ENCODE measurements around the gene IGLON5.

The IGLON5 gene

DNA sequence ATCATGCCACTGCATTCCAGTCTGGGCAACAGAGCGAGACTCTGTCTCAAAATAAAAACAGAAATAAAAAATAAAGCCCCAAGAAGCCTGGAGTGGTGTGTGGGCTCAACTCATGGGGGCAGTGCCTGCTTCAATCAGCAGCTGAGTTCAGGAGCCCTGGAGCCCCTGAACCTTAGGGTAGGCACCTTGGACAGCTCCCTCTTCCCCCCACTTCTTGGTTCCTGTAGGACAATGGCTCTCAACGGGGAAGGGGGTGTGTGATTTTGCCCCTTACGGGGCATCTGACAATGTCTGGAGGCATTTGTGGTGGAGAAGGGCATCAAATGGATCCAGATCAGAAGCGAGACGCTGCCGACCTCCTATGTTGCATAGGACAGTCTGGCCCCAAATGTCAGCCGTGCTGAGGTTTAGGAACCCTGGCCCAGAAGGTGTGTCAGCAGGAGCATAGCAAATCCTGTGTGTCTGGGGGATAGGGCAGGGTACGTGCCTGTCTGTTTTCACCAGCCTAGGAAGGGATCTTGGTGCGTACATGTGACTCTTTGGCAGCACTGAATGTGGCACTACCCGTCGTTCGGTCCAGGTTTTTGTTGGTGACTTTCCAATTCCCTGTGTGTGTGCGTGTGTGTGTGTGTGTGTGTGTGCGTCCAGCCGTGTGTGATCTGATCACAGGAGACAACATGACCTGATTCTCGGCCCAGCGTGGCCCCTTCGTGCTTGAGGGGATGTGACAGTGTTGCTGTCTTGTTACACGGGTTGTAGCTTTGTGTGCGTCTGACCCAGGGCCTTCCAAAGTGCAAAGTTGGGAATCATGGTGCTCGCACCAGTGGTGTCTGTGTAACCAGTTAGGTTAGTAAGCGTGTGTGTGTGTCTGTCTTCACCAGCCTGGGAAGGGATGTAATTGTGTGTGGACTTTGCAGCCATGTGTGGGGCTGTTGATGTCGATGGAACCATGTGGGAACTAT lies 7.5 kb downstream of the IGLON5 start:
- no peaks in the 10 kb centered on the region for H3K4me1 ChIP-seq (ENCODE audit: control insufficient read depth, insufficient read depth, low read length)
- no peak overlapping the region for H3K4me3 ChIP-seq (ENCODE audit: low read length)
- no peak for DNase-seq (ENCODE audit: low read depth)
- H3K36me3 ChIP-seq (ENCODE audit: control insufficient read depth, insufficient read depth, low read length, severe bottlenecking) = no peaks in the 10 kb centered on the region
- no peaks in the 10 kb centered on the region for H3K9me3 ChIP-seq (ENCODE audit: control insufficient read depth, low read length)
- peaks cover 17% of the 10 kb centered on the region for H3K27me3 ChIP-seq (replicated peaks; ENCODE audit: control insufficient read depth, insufficient read depth, low read length)
- H3K9ac ChIP-seq (ENCODE audit: low read length) = no peak overlapping the region

DNA sequence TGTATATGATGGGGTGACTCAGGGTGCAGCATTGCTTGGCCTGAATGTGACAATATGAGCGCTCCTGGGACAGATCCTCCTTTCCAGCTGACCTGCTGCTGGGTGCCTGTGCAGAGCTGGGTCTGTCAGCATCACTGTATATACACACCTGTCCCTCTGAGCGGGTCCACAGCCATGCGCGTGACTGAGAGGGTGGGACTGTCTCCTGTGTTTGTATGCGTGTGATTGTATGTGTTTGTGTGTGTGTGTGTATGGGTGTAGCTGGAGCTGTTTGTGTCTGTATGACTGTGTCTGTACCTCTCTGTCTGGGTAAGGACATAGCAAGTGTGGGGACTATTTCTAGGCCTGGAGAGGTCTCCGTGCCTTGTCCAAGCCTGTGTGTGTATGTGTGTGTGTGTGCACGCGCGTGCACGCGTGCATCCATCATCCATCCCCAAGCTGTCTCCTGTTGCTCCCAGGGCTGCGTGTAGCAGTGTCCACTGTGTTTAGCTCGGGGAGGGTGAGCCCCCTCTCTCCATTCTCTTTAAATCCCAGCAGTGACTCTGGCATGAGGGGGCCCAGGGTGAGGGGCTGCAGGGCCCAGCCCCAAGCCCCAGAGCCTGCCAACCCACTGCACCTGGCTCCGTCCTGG lies 8.3 kb downstream of the IGLON5 start:
- DNase-seq (ENCODE audit: low read depth) = no peak
- H3K9me3 ChIP-seq (ENCODE audit: control insufficient read depth, low read length) = no peaks in the 10 kb centered on the region
- no peaks in the 10 kb centered on the region for H3K36me3 ChIP-seq (ENCODE audit: control insufficient read depth, insufficient read depth, low read length, severe bottlenecking)
- no peak overlapping the region for H3K9ac ChIP-seq (ENCODE audit: low read length)
- no peak overlapping the region for H3K4me3 ChIP-seq (ENCODE audit: low read length)
- peaks cover 2% of the 10 kb centered on the region for H3K4me1 ChIP-seq (ENCODE audit: control insufficient read depth, insufficient read depth, low read length)
- H3K27me3 ChIP-seq (replicated peaks; ENCODE audit: control insufficient read depth, insufficient read depth, low read length) = peaks cover 22% of the 10 kb centered on the region

DNA sequence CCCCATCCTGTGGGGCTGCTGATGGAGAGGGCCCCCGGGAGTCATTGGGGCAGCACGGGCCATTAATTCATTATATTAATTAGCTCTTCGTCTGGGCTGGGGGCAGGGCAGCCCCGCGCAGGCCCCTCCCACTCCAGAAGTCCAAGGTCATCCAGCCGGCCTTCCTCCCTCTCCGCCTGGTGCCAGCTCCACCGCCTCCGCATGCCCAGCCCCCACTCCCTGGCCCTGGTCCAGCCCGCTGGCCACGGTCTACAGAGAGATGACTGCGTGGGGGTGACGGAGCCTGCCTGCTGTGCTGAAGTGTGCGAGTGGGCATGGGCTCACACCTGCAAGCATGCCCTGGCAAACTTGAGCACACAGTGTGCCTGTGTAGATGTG lies 8.8 kb downstream of the IGLON5 start:
- no peak for DNase-seq (ENCODE audit: low read depth)
- Histone ChIP-seq H3K36me3 (ENCODE audit: control insufficient read depth, insufficient read depth, low read length, severe bottlenecking) (no peaks in the 10 kb centered on the region), H3K4me1 (ENCODE audit: control insufficient read depth, insufficient read depth, low read length) (peaks cover 2% of the 10 kb centered on the region), H3K27me3 (replicated peaks; ENCODE audit: control insufficient read depth, insufficient read depth, low read length) (peaks cover 22% of the 10 kb centered on the region), H3K9ac (ENCODE audit: low read length) (no peak overlapping the region), H3K9me3 (ENCODE audit: control insufficient read depth, low read length) (no peaks in the 10 kb centered on the region), H3K4me3 (ENCODE audit: low read length) (no peak overlapping the region)

DNA sequence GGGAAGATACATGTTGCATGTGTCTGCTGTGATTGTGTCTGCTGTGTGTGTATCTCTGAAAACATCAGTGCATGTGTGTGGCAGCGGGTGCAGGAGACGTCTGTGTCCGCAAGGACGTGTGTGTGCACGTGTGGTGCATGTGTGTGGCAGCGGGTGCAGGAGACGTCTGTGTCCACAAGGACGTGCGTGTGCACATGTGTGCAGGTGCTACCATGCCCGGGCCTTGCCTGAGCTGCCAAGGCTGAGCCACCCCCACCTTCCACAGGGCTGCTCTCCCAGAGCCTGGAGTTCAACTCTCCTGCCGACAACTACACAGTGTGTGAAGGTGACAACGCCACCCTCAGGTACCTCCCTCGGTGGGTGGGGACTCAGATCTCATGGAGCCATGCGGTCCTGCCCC lies 10.4 kb downstream of the IGLON5 start:
- Histone ChIP-seq H3K27me3 (replicated peaks; ENCODE audit: control insufficient read depth, insufficient read depth, low read length) (peaks cover 31% of the 10 kb centered on the region), H3K4me3 (ENCODE audit: low read length) (no peak overlapping the region), H3K4me1 (ENCODE audit: control insufficient read depth, insufficient read depth, low read length) (peaks cover 2% of the 10 kb centered on the region), H3K9ac (ENCODE audit: low read length) (no peak overlapping the region), H3K9me3 (ENCODE audit: control insufficient read depth, low read length) (no peaks in the 10 kb centered on the region), H3K36me3 (ENCODE audit: control insufficient read depth, insufficient read depth, low read length, severe bottlenecking) (no peaks in the 10 kb centered on the region)
- DNase-seq (ENCODE audit: low read depth) = no peak

DNA sequence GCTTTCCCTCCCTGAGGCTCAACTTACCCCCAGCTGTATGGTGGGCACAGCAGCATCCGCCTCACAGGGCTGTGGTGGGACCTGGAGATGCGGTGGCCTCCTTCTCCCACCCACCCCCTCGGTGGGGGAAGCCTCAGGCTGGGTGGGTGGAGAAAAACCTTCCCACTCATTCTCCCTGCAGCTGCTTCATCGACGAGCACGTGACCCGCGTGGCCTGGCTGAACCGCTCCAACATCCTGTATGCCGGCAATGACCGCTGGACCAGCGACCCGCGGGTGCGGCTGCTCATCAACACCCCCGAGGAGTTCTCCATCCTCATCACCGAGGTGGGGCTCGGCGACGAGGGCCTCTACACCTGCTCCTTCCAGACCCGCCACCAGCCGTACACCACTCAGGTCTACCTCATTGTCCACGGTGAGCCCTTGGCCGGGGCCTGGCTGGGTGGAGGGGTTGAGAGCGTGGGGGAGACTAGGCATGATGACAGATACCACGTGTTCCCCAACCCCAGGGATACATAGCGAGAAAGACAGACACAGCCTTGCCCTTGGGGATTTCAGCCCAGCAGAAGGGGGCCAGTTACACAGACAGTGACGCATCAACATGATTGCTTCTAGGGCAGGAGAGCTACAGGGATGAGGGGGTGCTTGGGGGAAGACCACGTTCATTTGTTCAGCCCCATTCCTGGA lies 12.2 kb downstream of the IGLON5 start:
- H3K27me3 ChIP-seq (replicated peaks; ENCODE audit: control insufficient read depth, insufficient read depth, low read length) = peaks cover 40% of the 10 kb centered on the region
- no peaks in the 10 kb centered on the region for H3K36me3 ChIP-seq (ENCODE audit: control insufficient read depth, insufficient read depth, low read length, severe bottlenecking)
- H3K4me1 ChIP-seq (ENCODE audit: control insufficient read depth, insufficient read depth, low read length) = peaks cover 2% of the 10 kb centered on the region
- H3K9me3 ChIP-seq (ENCODE audit: control insufficient read depth, low read length) = no peaks in the 10 kb centered on the region
- no peak overlapping the region for H3K9ac ChIP-seq (ENCODE audit: low read length)
- no peak for DNase-seq (ENCODE audit: low read depth)
- H3K4me3 ChIP-seq (ENCODE audit: low read length) = no peak overlapping the region

DNA sequence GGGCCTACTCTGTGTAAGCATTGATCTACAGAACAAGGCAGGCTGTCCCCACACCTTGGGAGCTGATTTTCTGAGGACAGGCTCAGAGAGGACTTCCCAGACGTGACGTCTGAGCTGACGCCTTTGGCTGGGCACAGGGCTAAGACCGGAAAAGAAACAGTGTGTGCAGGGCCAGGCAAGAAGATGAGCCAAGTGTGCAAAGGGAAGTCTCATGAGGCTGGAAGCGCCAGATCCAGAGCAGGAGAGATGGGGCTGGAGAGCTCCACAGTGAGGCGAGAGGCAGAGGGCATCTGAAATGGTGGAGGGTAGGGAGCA lies 12.7 kb downstream of the IGLON5 start:
- Histone ChIP-seq H3K36me3 (ENCODE audit: control insufficient read depth, insufficient read depth, low read length, severe bottlenecking) (no peaks in the 10 kb centered on the region), H3K27me3 (replicated peaks; ENCODE audit: control insufficient read depth, insufficient read depth, low read length) (peaks cover 42% of the 10 kb centered on the region), H3K9ac (ENCODE audit: low read length) (no peak overlapping the region), H3K9me3 (ENCODE audit: control insufficient read depth, low read length) (no peaks in the 10 kb centered on the region), H3K4me1 (ENCODE audit: control insufficient read depth, insufficient read depth, low read length) (peaks cover 2% of the 10 kb centered on the region), H3K4me3 (ENCODE audit: low read length) (no peak overlapping the region)
- no peak for DNase-seq (ENCODE audit: low read depth)

DNA sequence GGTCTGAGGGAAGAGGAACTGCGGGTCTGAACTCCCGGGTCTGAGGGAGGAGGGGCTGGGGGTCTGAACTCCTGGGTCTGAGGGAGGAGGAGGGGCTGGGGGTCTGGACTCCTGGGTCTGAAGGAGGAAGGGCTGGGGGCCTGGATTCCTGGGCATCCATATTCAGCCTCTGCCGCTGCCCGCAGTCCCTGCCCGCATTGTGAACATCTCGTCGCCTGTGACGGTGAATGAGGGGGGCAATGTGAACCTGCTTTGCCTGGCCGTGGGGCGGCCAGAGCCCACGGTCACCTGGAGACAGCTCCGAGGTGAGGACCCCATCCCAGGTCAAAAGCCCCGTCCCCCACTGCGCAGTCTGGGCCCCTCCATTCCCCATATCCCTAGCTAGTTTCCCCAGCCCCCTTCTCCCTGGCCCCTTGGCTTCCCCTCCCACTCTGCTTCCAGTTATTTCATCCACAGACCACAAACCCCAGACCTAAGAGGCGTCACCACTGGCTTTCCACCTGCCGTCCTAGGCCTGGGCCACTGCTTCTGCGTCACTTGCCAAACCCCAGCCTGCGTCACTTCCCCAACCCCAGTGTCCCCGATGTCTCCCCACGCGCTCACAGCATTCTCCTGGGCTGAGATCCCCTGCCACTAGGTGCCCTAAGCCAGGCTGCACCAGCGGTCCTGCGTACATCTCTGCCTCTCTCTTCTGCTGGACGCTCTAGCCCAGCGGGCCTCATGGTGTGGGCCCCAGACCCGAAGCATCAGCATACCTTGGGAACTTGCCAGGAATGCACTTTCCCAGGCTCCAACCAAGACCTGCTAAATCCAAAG lies 13.9 kb downstream of the IGLON5 start:
- Histone ChIP-seq H3K4me3 (ENCODE audit: low read length) (no peak overlapping the region), H3K36me3 (ENCODE audit: control insufficient read depth, insufficient read depth, low read length, severe bottlenecking) (no peaks in the 10 kb centered on the region)
- DNase-seq (ENCODE audit: low read depth) = no peak

DNA sequence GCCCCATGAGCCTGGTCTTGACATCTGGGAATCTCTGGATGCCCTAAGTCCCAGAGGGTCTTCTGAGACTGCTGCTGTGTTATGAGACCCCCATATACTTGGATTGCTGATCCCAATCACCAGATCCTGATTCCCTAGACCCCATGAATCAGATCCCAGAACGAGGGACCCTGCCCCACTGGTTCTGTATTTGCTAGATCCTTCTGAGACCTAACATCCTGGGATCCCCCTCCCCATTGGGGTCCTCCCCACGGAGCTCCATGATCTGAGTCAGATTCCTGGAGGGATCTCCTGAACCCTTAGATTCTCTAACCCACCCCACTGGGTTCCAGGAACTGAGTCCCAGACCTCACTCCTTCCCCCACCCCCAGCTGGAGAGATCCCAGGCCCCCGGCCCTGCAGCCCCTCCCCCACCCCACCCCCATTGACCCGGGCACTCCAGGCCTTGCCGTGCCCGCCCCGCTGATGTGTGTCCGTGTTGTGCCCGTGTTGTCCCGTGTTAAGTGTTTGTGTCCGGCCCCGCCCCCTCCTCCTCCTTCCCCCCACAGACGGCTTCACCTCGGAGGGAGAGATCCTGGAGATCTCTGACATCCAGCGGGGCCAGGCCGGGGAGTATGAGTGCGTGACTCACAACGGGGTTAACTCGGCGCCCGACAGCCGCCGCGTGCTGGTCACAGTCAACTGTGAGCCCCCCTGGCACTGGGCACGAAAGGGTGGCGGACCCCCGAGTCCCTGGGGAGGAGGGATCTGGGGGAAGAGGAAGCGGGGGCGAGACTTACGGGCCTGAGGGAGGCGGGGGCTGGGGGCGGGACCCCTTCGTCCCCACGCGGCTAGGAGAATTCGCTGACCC lies 15.0 kb downstream of the IGLON5 start:
- Histone ChIP-seq H3K36me3 (ENCODE audit: control insufficient read depth, insufficient read depth, low read length, severe bottlenecking) (no peaks in the 10 kb centered on the region), H3K9ac (ENCODE audit: low read length) (no peak overlapping the region), H3K9me3 (ENCODE audit: control insufficient read depth, low read length) (peaks cover 4% of the 10 kb centered on the region), H3K27me3 (replicated peaks; ENCODE audit: control insufficient read depth, insufficient read depth, low read length) (peaks cover 41% of the 10 kb centered on the region), H3K4me1 (ENCODE audit: control insufficient read depth, insufficient read depth, low read length) (peaks cover 2% of the 10 kb centered on the region), H3K4me3 (ENCODE audit: low read length) (no peak overlapping the region)
- DNase-seq (ENCODE audit: low read depth) = no peak

More for the DNA sequence above, 13.9 kb downstream of the IGLON5 start:
- peaks cover 2% of the 10 kb centered on the region for H3K4me1 ChIP-seq (ENCODE audit: control insufficient read depth, insufficient read depth, low read length)
- H3K9me3 ChIP-seq (ENCODE audit: control insufficient read depth, low read length) = no peaks in the 10 kb centered on the region
- H3K9ac ChIP-seq (ENCODE audit: low read length) = no peak overlapping the region
- peaks cover 44% of the 10 kb centered on the region for H3K27me3 ChIP-seq (replicated peaks; ENCODE audit: control insufficient read depth, insufficient read depth, low read length)

DNA sequence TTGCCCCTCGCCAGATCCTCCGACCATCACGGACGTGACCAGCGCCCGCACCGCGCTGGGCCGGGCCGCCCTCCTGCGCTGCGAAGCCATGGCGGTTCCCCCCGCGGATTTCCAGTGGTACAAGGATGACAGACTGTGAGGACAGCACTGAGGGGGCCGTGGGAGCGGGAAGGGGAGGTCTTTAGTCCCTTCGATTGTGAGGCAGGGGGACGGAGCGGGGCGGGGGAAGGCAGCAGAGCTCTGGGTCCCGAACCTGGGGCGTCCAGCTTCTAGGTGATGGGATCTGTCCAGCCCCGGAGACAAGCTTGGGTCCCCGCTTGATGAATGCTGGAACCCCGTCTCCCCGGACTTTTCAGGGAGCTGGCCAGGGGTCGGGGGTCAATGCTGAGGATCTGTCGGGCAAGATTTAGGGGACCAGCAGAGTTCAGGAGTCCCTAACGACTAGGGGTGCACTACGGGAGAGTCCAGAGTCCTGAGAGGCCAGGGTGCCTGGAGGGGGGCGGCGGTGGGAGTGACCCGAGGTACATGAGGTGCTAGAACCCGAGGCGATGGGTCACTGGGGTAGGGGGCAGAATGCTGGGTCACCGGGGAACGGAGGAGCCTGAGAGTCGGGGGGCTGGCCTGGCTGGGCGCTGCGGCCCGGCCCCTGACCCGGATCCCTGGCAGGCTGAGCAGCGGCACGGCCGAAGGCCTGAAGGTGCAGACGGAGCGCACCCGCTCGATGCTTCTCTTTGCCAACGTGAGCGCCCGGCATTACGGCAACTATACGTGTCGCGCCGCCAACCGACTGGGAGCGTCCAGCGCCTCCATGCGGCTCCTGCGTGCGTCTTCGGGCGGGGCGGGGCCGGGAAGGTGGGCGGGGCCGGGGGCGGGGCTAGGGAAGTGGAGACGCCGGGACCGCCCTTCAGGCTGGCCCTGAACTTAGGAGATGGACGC lies 15.9 kb downstream of the IGLON5 start:
- H3K36me3 ChIP-seq (ENCODE audit: control insufficient read depth, insufficient read depth, low read length, severe bottlenecking) = no peaks in the 10 kb centered on the region
- H3K4me1 ChIP-seq (ENCODE audit: control insufficient read depth, insufficient read depth, low read length) = peaks cover 2% of the 10 kb centered on the region
- H3K4me3 ChIP-seq (ENCODE audit: low read length) = no peak overlapping the region
- H3K9ac ChIP-seq (ENCODE audit: low read length) = no peak overlapping the region
- H3K27me3 ChIP-seq (replicated peaks; ENCODE audit: control insufficient read depth, insufficient read depth, low read length) = peaks cover 41% of the 10 kb centered on the region
- H3K9me3 ChIP-seq (ENCODE audit: control insufficient read depth, low read length) = peaks cover 4% of the 10 kb centered on the region
- DNase-seq (ENCODE audit: low read depth) = no peak
